Mesendoderm (in vitro differentiated cells): ENCODE measurements around the gene RNF26.

Source experiments
- DNase-seq: peaks from one replicate; pipeline ENCODE4 v3.0.0; 2013
- H2AK5ac ChIP-seq: 2 replicates; pipeline ENCODE4 v1.6.1; 2013; ENCODE audit warnings: low read length, inconsistent platforms
- H2BK120ac ChIP-seq: 2 replicates; pipeline ENCODE4 v1.6.1; 2013; ENCODE audit warnings: low read depth, mild to moderate bottlenecking, low read length, moderate library complexity, mixed read lengths
- H2BK15ac ChIP-seq: replicated peaks from 2 replicates; pipeline ENCODE4 v1.6.1; 2013; ENCODE audit warnings: low read depth, mild to moderate bottlenecking, moderate library complexity
- H2BK5ac ChIP-seq: 2 replicates; pipeline ENCODE4 v1.6.1; 2013; ENCODE audit warnings: low read length, inconsistent platforms
- H3K18ac ChIP-seq: 2 replicates; pipeline ENCODE4 v1.6.1; 2013; ENCODE audit warnings: mild to moderate bottlenecking, low read length, mixed read lengths
- H3K23ac ChIP-seq: one replicate; pipeline ENCODE4 v1.6.1; 2013; ENCODE audit warnings: low read length
- H3K27ac ChIP-seq: 2 replicates; pipeline ENCODE4 v1.5.1; 2013; ENCODE audit warnings: low read depth, mild to moderate bottlenecking, inconsistent platforms, low read length, moderate library complexity
- H3K27me3 ChIP-seq: 2 replicates; pipeline ENCODE4 v1.6.1; 2013; ENCODE audit warnings: low read length, control low read depth, mild to moderate bottlenecking, inconsistent platforms; ENCODE audit not compliant: insufficient read depth, poor library complexity
- H3K36me3 ChIP-seq: 2 replicates; pipeline ENCODE4 v1.6.1; 2013; ENCODE audit warnings: low read length, inconsistent platforms; ENCODE audit not compliant: control insufficient read depth, insufficient read depth
- H3K4ac ChIP-seq: one replicate; pipeline ENCODE4 v1.6.1; 2013; ENCODE audit warnings: low read depth, mild to moderate bottlenecking, low read length, moderate library complexity
- H3K4me1 ChIP-seq: 2 replicates; pipeline ENCODE4 v1.6.1; 2013; ENCODE audit warnings: low read depth, low read length, inconsistent platforms; ENCODE audit not compliant: control insufficient read depth
- H3K4me2 ChIP-seq: 2 replicates; pipeline ENCODE4 v1.6.1; 2013; ENCODE audit warnings: low read length
- H3K4me3 ChIP-seq: 2 replicates; pipeline ENCODE4 v1.5.1; 2013; ENCODE audit warnings: mild to moderate bottlenecking, low read length
- H3K56ac ChIP-seq: one replicate; pipeline ENCODE4 v1.6.1; 2013; ENCODE audit warnings: low read length
- H3K79me1 ChIP-seq: 2 replicates; pipeline ENCODE4 v1.6.1; 2013; ENCODE audit warnings: low read length, inconsistent platforms
- H3K79me2 ChIP-seq: 2 replicates; pipeline ENCODE4 v1.6.1; 2013; ENCODE audit warnings: mild to moderate bottlenecking, low read length; ENCODE audit not compliant: control insufficient read depth, insufficient read depth
- H3K9ac ChIP-seq: 2 replicates; pipeline ENCODE4 v1.6.1; 2013; ENCODE audit warnings: low read length, inconsistent platforms
- H4K5ac ChIP-seq: one replicate; pipeline ENCODE4 v1.6.1; 2013; ENCODE audit warnings: low read length
- H4K8ac ChIP-seq: one replicate; pipeline ENCODE4 v1.6.1; 2013; ENCODE audit warnings: low read depth, mild to moderate bottlenecking, control low read depth, low read length, moderate library complexity
- WGBS: extraction: QIAGEN DNeasy Blood & Tissue Kit; methylation state at CpG from one replicate; pipeline ENCODE4 v1.1.7; 2013; ENCODE audit warnings: low lambda C conversion rate, missing lambda C conversion rate; ENCODE audit not compliant: insufficient coverage; ENCODE audit errors: extremely low coverage; 5-methylcytosine and 5-hydroxymethylcytosine counted together

RNF26 gene

GRCh38 chr11:119362741-119363080, 28.4 kb downstream of the RNF26 start:
- H3K56ac ChIP-seq: no peak overlapping the region
- no peak overlapping the region for H3K27ac ChIP-seq
- no peak overlapping the region for H3K18ac ChIP-seq
- H3K4me1 ChIP-seq: peaks cover 8% of the 10 kb centered on the region
- H2AK5ac ChIP-seq: no peak overlapping the region
- DNase-seq: no peak
- no peak overlapping the region for H3K4ac ChIP-seq
- no peak overlapping the region for H2BK15ac ChIP-seq
- no CpG with 5 or more reads among the region's 5 CpGs for WGBS
- no peak overlapping the region for H2BK5ac ChIP-seq
- H3K4me3 ChIP-seq: no peak overlapping the region
- H2BK120ac ChIP-seq: no peak overlapping the region
- H3K9ac ChIP-seq: no peak overlapping the region
- no peaks in the 10 kb centered on the region for H3K79me1 ChIP-seq
- no peaks in the 10 kb centered on the region for H3K79me2 ChIP-seq
- no peak overlapping the region for H3K23ac ChIP-seq
- H3K27me3 ChIP-seq: peaks cover 7% of the 10 kb centered on the region
- H4K5ac ChIP-seq: no peak overlapping the region
- no peaks in the 10 kb centered on the region for H3K36me3 ChIP-seq
- H3K4me2 ChIP-seq: no peak overlapping the region
- no peak overlapping the region for H4K8ac ChIP-seq

- Histone ChIP-seq H4K5ac (no peak overlapping the region), H3K4me3 (no peak overlapping the region), H3K27ac (no peak overlapping the region), H3K56ac (peak overlapping the region; percentile 76), H3K4me2 (peak overlapping the region; percentile 42), H3K4ac (no peak overlapping the region), H3K4me1 (peaks cover 8% of the 10 kb centered on the region), H3K27me3 (peaks cover 7% of the 10 kb centered on the region), H2BK15ac (no peak overlapping the region), H2BK120ac (no peak overlapping the region), H3K79me2 (no peaks in the 10 kb centered on the region), H2BK5ac (no peak overlapping the region), H2AK5ac (no peak overlapping the region), H3K79me1 (no peaks in the 10 kb centered on the region), H4K8ac (no peak overlapping the region), H3K18ac (peak overlapping the region; percentile 9), H3K9ac (peak overlapping the region; percentile 39), H3K23ac (no peak overlapping the region), H3K36me3 (no peaks in the 10 kb centered on the region)
- DNase-seq: no peak
- no CpG with 5 or more reads among the region's 44 CpGs for WGBS
These were observed 28.9 kb downstream of the RNF26 start for GRCh38 chr11:119363081-119363850.

- no peaks in the 10 kb centered on the region for H3K36me3 ChIP-seq
- H3K27ac ChIP-seq: no peak overlapping the region
- no peaks in the 10 kb centered on the region for H3K79me2 ChIP-seq
- H3K4me3 ChIP-seq: no peak overlapping the region
- H3K18ac ChIP-seq: peak overlapping the region; percentile 85
- peaks cover 7% of the 10 kb centered on the region for H3K27me3 ChIP-seq
- H3K4me1 ChIP-seq: peaks cover 8% of the 10 kb centered on the region
- no peak overlapping the region for H3K4ac ChIP-seq
- no peak overlapping the region for H4K8ac ChIP-seq
- no peak overlapping the region for H3K23ac ChIP-seq
- no peak overlapping the region for H2AK5ac ChIP-seq
- H2BK15ac ChIP-seq: no peak overlapping the region
- no peak overlapping the region for H2BK120ac ChIP-seq
- peak overlapping the region; percentile 48 for H3K4me2 ChIP-seq
- H3K79me1 ChIP-seq: no peaks in the 10 kb centered on the region
- peak overlapping the region; percentile 61 for H3K9ac ChIP-seq
- DNase-seq: peak; percentile 56
- H3K56ac ChIP-seq: peak overlapping the region; percentile 76
- no CpG with 5 or more reads among the region's 88 CpGs for WGBS
- H4K5ac ChIP-seq: no peak overlapping the region
- H2BK5ac ChIP-seq: no peak overlapping the region
These were observed 29.7 kb downstream of the RNF26 start for GRCh38 chr11:119363851-119364590.

GRCh38 chr11:119365071-119365591, 30.8 kb downstream of the RNF26 start:
- no peak overlapping the region for H3K27ac ChIP-seq
- no peak overlapping the region for H3K23ac ChIP-seq
- no peak overlapping the region for H4K8ac ChIP-seq
- no peaks in the 10 kb centered on the region for H3K79me2 ChIP-seq
- no peaks in the 10 kb centered on the region for H3K36me3 ChIP-seq
- no peak overlapping the region for H2BK5ac ChIP-seq
- no peak overlapping the region for H2BK120ac ChIP-seq
- no peak overlapping the region for H3K9ac ChIP-seq
- H4K5ac ChIP-seq: no peak overlapping the region
- no peak overlapping the region for H2BK15ac ChIP-seq
- DNase-seq: no peak
- no peaks in the 10 kb centered on the region for H3K79me1 ChIP-seq
- no peak overlapping the region for H3K4ac ChIP-seq
- H2AK5ac ChIP-seq: no peak overlapping the region
- H3K56ac ChIP-seq: no peak overlapping the region
- no peak overlapping the region for H3K4me2 ChIP-seq
- H3K18ac ChIP-seq: no peak overlapping the region
- peaks cover 7% of the 10 kb centered on the region for H3K27me3 ChIP-seq
- H3K4me3 ChIP-seq: no peak overlapping the region
- no CpG with 5 or more reads among the region's 6 CpGs for WGBS
- peaks cover 8% of the 10 kb centered on the region for H3K4me1 ChIP-seq

GRCh38 chr11:119366690-119367620, 32.6 kb downstream of the RNF26 start:
- Histone ChIP-seq H2BK120ac (no peak overlapping the region), H3K4ac (no peak overlapping the region), H3K18ac (no peak overlapping the region), H4K8ac (no peak overlapping the region), H3K79me2 (no peaks in the 10 kb centered on the region), H3K36me3 (no peaks in the 10 kb centered on the region), H3K4me1 (peaks cover 5% of the 10 kb centered on the region), H3K56ac (no peak overlapping the region), H3K4me3 (no peak overlapping the region), H2BK15ac (no peak overlapping the region), H3K27ac (no peak overlapping the region), H3K4me2 (no peak overlapping the region), H3K9ac (no peak overlapping the region), H2AK5ac (no peak overlapping the region), H2BK5ac (no peak overlapping the region), H3K79me1 (no peaks in the 10 kb centered on the region), H4K5ac (no peak overlapping the region), H3K23ac (no peak overlapping the region), H3K27me3 (peaks cover 7% of the 10 kb centered on the region)
- WGBS: no CpG with 5 or more reads among the region's 11 CpGs
- DNase-seq: no peak
